T-helper 17 cell (primary cell): Measurements from ENCODE around the gene RTF2. TPM values are rescaled to one million over a fixed set of nuclear protein-coding genes. Genes with fewer than 3 reads are reported as not detected.
"Not testable (repeated sequence)": the region's sequence is repeated elsewhere in the genome, so short reads cannot be mapped to it uniquely, and the experiment has no call there.

ENCODE experiments used
- ATAC-seq: fragments of 150-1000 bp; cut with Tn5 transposase; 2 replicates; pipeline ENCODE4 v1.10.0; 2021; ENCODE audit warnings: mild to moderate bottlenecking, moderate library complexity
- DNase-seq, 3 donors: peaks; one replicate each; pipeline versions ENCODE4 v3.0.0 to v3.0.0-alpha.2; 2020 to 2021
- H3K9me3 ChIP-seq: one replicate; pipeline ENCODE4 v1.7.0; 2013; ENCODE audit warnings: low read length, mild to moderate bottlenecking; ENCODE audit not compliant: control insufficient read depth, poor library complexity, severe bottlenecking
- H3K27ac Mint-ChIP-seq: one replicate; pipeline ENCODE4 v1.8.0; 2022; ENCODE audit warnings: mild to moderate bottlenecking, moderate library complexity, mixed read lengths
- H3K27me3 Mint-ChIP-seq: one replicate; pipeline ENCODE4 v1.8.0; 2022; ENCODE audit warnings: mixed read lengths
- H3K36me3 Mint-ChIP-seq: one replicate; pipeline ENCODE4 v1.8.0; 2022; ENCODE audit warnings: low read depth, mixed read lengths
- H3K4me1 Mint-ChIP-seq: one replicate; pipeline ENCODE4 v1.8.0; 2022; ENCODE audit warnings: mild to moderate bottlenecking, mixed read lengths
- H3K4me3 Mint-ChIP-seq: one replicate; pipeline ENCODE4 v1.8.0; 2022; ENCODE audit warnings: mild to moderate bottlenecking, moderate library complexity, mixed read lengths
- total RNA-seq, 4 donors: library from RNA in 2 of 4; stranded (reverse) in 2 of 4; gene quantifications; one replicate each; pipeline ENCODE4 v1.2.3 and lab custom pipeline; 2022 to 2026

The RTF2 gene
- total RNA-seq, 2 donors from 2014 or later: 62.3 to 62.6 TPM

DNA sequence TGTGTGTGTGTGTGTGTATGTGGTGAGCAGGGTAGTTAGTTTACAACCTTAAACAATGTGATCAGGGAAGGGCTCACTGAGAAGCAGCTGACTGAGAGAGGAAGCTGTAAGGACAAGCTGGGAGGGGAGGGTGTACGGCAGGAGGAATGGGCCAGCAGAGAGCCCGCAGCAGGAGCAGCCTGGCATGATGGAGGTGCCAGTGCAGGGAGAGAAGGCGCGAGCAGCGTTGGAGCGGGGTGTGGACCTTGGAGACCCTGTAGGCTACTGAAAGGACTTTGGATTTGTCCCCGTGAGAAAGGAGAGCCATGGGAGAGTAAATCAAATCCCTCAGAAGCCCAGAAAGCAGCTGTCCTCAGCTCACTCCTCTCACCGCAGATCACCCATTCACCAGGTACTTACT is 83.1 kb downstream of the RTF2 start:
- Mint-ChIP-seq H3K27ac (no peak overlapping the region), H3K4me3 (no peak overlapping the region), H3K4me1 (peaks cover 5% of the 10 kb centered on the region), H3K27me3 (peaks cover 5% of the 10 kb centered on the region), H3K36me3 (no peaks in the 10 kb centered on the region)
- ATAC-seq: no peak
- no peaks in the 10 kb centered on the region for H3K9me3 ChIP-seq
- DNase-seq: no peak

- H3K27me3 Mint-ChIP-seq: peaks cover 5% of the 10 kb centered on the region
- no peaks in the 10 kb centered on the region for H3K9me3 ChIP-seq
- ATAC-seq: no peak
- H3K36me3 Mint-ChIP-seq: no peaks in the 10 kb centered on the region
- no peak overlapping the region for H3K27ac Mint-ChIP-seq
- no peak overlapping the region for H3K4me3 Mint-ChIP-seq
- peaks cover 5% of the 10 kb centered on the region for H3K4me1 Mint-ChIP-seq
- DNase-seq: no peak
Measured at GRCh38 chr20:56552911-56553629, 84.6 kb downstream of the RTF2 start.

GRCh38 chr20:56554869-56555268 is 86.4 kb downstream of the RTF2 start:
- H3K9me3 ChIP-seq: no peaks in the 10 kb centered on the region
- DNase-seq: no peak
- Mint-ChIP-seq H3K4me1 (peaks cover 5% of the 10 kb centered on the region), H3K36me3 (no peaks in the 10 kb centered on the region), H3K27ac (no peak overlapping the region), H3K4me3 (no peak overlapping the region), H3K27me3 (peaks cover 9% of the 10 kb centered on the region)
- ATAC-seq: no peak

- no peaks in the 10 kb centered on the region for H3K4me1 Mint-ChIP-seq
- no peaks in the 10 kb centered on the region for H3K9me3 ChIP-seq
- no peak overlapping the region for H3K27ac Mint-ChIP-seq
- no peaks in the 10 kb centered on the region for H3K36me3 Mint-ChIP-seq
- peaks cover 4% of the 10 kb centered on the region for H3K27me3 Mint-ChIP-seq
- ATAC-seq: no peak
- no peak for DNase-seq
- no peak overlapping the region for H3K4me3 Mint-ChIP-seq
Measured at GRCh38 chr20:56558968-56559367, 90.5 kb downstream of the RTF2 start.

DNA sequence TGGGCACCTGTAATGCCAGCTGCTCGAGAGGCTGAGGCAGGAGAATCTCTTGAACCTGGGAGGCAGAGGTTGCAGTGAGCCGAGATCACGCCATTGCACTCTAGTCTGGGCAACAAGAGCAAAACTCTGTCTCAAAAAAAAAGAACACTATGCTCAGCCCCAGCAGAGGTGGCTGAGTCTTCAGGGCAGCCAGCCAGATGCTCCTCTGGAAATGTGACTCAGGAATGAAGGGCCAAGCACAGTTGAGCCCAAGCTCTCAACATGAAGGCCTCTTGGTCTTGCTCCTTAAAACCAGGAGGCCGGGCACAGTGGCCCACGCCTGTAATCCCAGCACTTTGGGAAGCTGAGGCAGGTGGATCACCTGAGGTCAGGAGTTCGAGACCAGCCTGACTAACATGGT is 96.1 kb downstream of the RTF2 start:
- H3K4me3 Mint-ChIP-seq, H3K27me3 Mint-ChIP-seq, H3K4me1 Mint-ChIP-seq, ATAC-seq, H3K27ac Mint-ChIP-seq, H3K36me3 Mint-ChIP-seq, H3K9me3 ChIP-seq, DNase-seq: not testable (repeated sequence)

- no peaks in the 10 kb centered on the region for H3K9me3 ChIP-seq
- Mint-ChIP-seq H3K36me3 (no peaks in the 10 kb centered on the region), H3K4me1 (no peaks in the 10 kb centered on the region), H3K27me3 (peaks cover 12% of the 10 kb centered on the region), H3K27ac (no peak overlapping the region), H3K4me3 (no peak overlapping the region)
- DNase-seq (no peak), ATAC-seq (no peak)
Measured at GRCh38 chr20:56565511-56565910, 97.1 kb downstream of the RTF2 start.

GRCh38 chr20:56566621-56567020 is 98.2 kb downstream of the RTF2 start:
- H3K36me3 Mint-ChIP-seq: no peaks in the 10 kb centered on the region
- no peak for DNase-seq
- no peaks in the 10 kb centered on the region for H3K4me1 Mint-ChIP-seq
- ATAC-seq: no peak
- no peaks in the 10 kb centered on the region for H3K9me3 ChIP-seq
- H3K27ac Mint-ChIP-seq: no peak overlapping the region
- no peak overlapping the region for H3K4me3 Mint-ChIP-seq
- peaks cover 14% of the 10 kb centered on the region for H3K27me3 Mint-ChIP-seq

Other genes starting within 250 kb of the RTF2 start
- gene MC3R, start 219.9 kb upstream of the RTF2 start, total RNA-seq: not detected
- 10 to 100 TPM; 15.9 to 16.9 TPM for gene FAM210B, start 109.7 kb upstream of the RTF2 start, total RNA-seq
- 1 to 10 TPM in 1 of 2 donors, under 1 TPM in 1; 0.92 to 1.0 TPM for gene AURKA, start 76.4 kb upstream of the RTF2 start, total RNA-seq
- 10 to 100 TPM; 21.8 to 23.7 TPM for gene CSTF1, start 76.0 kb upstream of the RTF2 start, total RNA-seq
- 10 to 100 TPM in 1 of 2 donors, 1 to 10 TPM in 1; 7.1 to 18.6 TPM for gene CASS4, start 56.4 kb upstream of the RTF2 start, total RNA-seq
- 1 to 10 TPM; 3.8 to 6.7 TPM for gene FAM209A, start 56.1 kb downstream of the RTF2 start, total RNA-seq
- gene FAM209B, start 64.6 kb downstream of the RTF2 start, total RNA-seq: 1 to 10 TPM; 1.5 to 3.2 TPM
- not detected for gene TFAP2C, start 160.7 kb downstream of the RTF2 start, total RNA-seq